ENCODE results near the gene SLC18A2. TPM values are rescaled to one million over a fixed set of nuclear protein-coding genes. Genes with fewer than 3 reads are reported as not detected.

Gene SLC18A2
- total RNA-seq, 1 donor, result under 0.01 TPM

DNA sequence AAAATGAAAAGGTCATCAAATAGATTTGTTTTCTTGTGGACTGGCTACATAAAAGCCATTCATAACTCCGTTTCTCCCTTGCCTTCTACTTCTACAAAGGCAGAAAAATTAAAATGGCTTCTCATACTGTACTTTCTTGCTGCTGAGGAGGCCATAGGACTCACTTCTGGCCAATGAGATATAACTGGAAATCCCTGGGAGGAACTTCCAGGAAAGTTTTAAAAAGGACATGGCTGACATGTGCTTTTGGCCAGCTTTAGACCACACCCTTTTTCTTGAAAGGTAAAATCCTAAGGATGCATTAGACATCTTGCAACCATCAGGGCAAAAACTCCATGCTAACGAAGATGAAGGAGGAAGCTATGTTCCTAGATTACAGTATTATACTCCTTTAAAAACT is 75.8 kb downstream of the SLC18A2 start:
- TF ChIP-seq, protein P1, sequence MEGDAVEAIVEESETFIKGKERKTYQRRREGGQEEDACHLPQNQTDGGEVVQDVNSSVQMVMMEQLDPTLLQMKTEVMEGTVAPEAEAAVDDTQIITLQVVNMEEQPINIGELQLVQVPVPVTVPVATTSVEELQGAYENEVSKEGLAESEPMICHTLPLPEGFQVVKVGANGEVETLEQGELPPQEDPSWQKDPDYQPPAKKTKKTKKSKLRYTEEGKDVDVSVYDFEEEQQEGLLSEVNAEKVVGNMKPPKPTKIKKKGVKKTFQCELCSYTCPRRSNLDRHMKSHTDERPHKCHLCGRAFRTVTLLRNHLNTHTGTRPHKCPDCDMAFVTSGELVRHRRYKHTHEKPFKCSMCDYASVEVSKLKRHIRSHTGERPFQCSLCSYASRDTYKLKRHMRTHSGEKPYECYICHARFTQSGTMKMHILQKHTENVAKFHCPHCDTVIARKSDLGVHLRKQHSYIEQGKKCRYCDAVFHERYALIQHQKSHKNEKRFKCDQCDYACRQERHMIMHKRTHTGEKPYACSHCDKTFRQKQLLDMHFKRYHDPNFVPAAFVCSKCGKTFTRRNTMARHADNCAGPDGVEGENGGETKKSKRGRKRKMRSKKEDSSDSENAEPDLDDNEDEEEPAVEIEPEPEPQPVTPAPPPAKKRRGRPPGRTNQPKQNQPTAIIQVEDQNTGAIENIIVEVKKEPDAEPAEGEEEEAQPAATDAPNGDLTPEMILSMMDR (IDR thresholded peaks at IDR 0.05; ENCODE audit: insufficient read depth, low read length), result no peak
- no peak overlapping the region for H3K4me3 ChIP-seq (ENCODE audit: low read depth, low read length)
- no peak for DNase-seq (ENCODE audit: low read depth)

DNA sequence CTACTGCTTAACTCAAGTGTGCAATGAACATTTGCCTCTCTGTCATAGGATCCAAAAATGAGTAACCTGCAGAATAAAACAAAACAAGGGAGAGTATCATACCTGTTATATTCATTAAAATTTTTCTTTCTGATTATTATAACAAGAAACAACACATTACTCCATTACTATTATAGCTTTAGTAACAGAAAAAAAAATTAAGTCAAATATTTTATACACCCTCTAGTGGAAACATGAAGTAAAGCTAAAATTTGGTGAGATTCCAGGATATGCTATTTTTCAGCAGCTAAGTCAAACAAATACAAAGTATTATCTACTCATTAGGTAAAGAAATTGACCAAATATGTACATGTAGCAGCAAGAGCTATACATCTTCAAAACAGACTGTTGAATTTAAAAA is 78.0 kb downstream of the SLC18A2 start:
- H3K4me3 ChIP-seq (ENCODE audit: low read depth, low read length), result no peak overlapping the region
- TF ChIP-seq, protein P1 (IDR thresholded peaks at IDR 0.05; ENCODE audit: insufficient read depth, low read length), result peak; percentile 53
- DNase-seq (ENCODE audit: low read depth), result peak; percentile 39

DNA sequence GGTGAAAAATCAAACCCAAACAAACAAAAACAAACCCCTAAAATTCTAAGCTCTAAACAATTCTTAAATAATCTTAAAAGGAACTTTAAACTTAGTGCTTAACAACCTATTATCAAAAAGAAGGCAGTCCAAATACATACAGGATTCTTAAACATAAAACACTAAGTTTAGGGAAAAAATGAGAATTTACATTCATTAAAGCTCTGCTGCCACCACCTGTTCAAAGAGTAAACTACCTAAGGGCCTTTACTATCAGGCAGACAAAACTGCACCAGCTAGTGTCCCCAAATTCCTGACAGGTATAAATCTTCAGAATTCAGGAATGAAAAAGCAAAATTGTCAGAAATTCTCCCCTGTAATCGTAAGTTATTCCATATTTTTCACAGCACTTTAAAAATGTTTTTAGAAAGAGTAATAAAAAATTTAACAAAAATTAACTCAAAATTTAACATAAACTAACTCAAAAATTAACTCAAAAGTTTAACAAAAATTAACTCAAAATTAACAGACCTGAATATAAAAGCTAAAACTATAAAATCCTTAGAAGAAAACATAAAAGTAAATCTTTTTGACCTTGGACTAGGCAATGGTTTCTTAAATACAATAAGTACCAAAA is 79.2 kb downstream of the SLC18A2 start:
- H3K4me3 ChIP-seq (ENCODE audit: low read depth, low read length), result no peak overlapping the region
- DNase-seq (ENCODE audit: low read depth), result peak; percentile 51
- TF ChIP-seq, protein P1 (IDR thresholded peaks at IDR 0.05; ENCODE audit: insufficient read depth, low read length), result peak; percentile 69

DNA sequence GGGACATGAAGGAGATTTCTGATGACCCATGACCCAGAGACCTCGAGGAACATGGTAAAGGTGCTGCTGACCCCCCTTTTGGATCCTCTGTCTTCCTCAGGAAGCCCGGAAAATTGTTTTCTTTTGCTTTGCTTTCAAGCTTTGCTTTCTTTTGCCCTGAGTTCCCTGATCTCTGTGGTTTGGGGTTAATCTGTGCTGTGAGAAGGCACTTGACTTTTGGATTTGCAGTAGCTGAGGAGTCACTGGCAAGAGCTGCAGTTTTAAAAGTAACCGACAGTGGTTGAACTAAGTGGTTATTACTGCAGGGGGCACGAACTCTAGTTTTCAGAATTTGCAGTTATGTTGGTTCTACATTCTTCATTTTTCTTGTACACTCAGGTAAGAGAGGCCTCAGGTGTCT is 81.3 kb downstream of the SLC18A2 start:
- H3K4me3 ChIP-seq (ENCODE audit: low read depth, low read length), result no peak overlapping the region
- no peak for DNase-seq (ENCODE audit: low read depth)
- TF ChIP-seq, protein P1 (IDR thresholded peaks at IDR 0.05; ENCODE audit: insufficient read depth, low read length), result no peak

DNA sequence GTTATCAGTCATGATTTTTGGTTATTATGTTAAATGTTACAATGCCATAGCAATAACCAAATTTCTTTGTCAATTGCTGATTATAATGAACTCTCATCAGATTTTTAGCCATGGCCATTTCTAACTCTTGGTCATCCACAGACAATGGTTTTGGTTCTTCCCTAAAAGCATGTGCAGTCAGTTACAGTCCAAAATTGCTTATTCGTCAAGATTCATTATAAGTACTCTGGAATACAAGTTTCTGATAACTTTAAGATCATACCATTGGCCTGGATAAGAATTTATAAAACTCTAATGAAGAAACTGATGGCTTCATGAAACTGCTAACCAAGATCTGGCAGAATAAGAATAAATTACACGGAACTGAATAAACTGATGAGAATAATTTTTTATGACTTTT is 83.5 kb downstream of the SLC18A2 start:
- DNase-seq (ENCODE audit: low read depth), result no peak
- H3K4me3 ChIP-seq (ENCODE audit: low read depth, low read length), result no peak overlapping the region
- TF ChIP-seq, protein P1 (IDR thresholded peaks at IDR 0.05; ENCODE audit: insufficient read depth, low read length), result no peak

DNA sequence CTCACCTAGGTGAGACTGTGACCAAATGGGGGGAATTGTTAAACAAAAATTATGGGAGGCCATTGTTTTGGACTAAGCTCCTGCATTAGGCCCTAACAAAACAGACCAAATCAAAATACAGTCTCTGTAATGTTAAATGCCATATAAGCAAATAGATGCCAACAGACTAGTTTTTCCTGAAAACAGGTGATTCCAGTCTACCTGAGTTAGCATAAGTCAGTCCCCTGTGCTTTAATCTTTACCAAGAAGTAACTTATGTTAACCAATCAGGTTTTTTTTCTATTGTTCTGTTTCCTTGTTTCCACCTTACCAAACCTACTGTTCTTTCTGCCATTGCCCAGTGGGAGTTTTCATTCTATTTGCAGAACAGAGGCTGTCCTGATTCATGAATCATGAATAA is 86.3 kb downstream of the SLC18A2 start:
- TF ChIP-seq, protein P1 (IDR thresholded peaks at IDR 0.05; ENCODE audit: insufficient read depth, low read length), result no peak
- H3K4me3 ChIP-seq (ENCODE audit: low read depth, low read length), result no peak overlapping the region
- DNase-seq (ENCODE audit: low read depth), result no peak

Other genes starting within 250 kb of the SLC18A2 start
- 4.2 and 9.2 TPM in 2 replicates for gene SHTN1, start 235.9 kb upstream of the SLC18A2 start, total RNA-seq (ENCODE audit: low replicate concordance)
- gene VAX1, start 102.8 kb upstream of the SLC18A2 start, total RNA-seq (ENCODE audit: low replicate concordance), result not detected in 2 replicates
- not detected in 2 replicates for gene KCNK18, start 43.6 kb upstream of the SLC18A2 start, total RNA-seq (ENCODE audit: low replicate concordance)
- 24.2 and 42.2 TPM in 2 replicates for gene PDZD8, start 134.3 kb downstream of the SLC18A2 start, total RNA-seq (ENCODE audit: low replicate concordance)

Data from fibroblast of the aortic adventitia (primary cell).